Keratinocyte (primary cell): ENCODE results near the gene FMN1. TPM values are rescaled to one million over a fixed set of nuclear protein-coding genes. Genes with fewer than 3 reads are reported as not detected.

Experiments used
- DNase-seq: peaks from one replicate; pipeline ENCODE4 v3.0.0-alpha.2; 2011; ENCODE audit warnings: low read depth, missing footprints, low spot score
- FAIRE-seq: peaks from 2 replicates; lab custom pipeline; 2011; peaks lifted over from hg19 to GRCh38; lab: Jason Lieb, UNC
- H2AFZ ChIP-seq: 2 replicates; pipeline ENCODE4 v1.6.0; 2012; ENCODE audit warnings: low read length, control low read depth, inconsistent platforms; ENCODE audit not compliant: control insufficient read depth
- H3K27ac ChIP-seq: 2 replicates; pipeline ENCODE4 v1.5.1; 2011; ENCODE audit warnings: low read length; ENCODE audit not compliant: control insufficient read depth, insufficient read depth
- H3K27me3 ChIP-seq: 3 replicates; pipeline ENCODE4 v1.6.0; 2011; ENCODE audit warnings: low read length; ENCODE audit not compliant: control insufficient read depth, insufficient read depth; ENCODE audit errors: extremely low read depth
- H3K36me3 ChIP-seq, 2 experiments: 2 replicates in 1 of 2; 3 replicates in 1 of 2; pipeline ENCODE4 v1.5.1; 2011; ENCODE audit warnings: low read length in 2 of 2, mild to moderate bottlenecking in 1 of 2; ENCODE audit not compliant: control insufficient read depth in 2 of 2, insufficient read depth in 2 of 2; ENCODE audit errors: extremely low read depth in 1 of 2
- H3K4me1 ChIP-seq: 3 replicates; pipeline ENCODE4 v1.5.1; 2011; ENCODE audit warnings: low read length; ENCODE audit not compliant: control insufficient read depth, insufficient read depth; ENCODE audit errors: extremely low read depth
- H3K4me2 ChIP-seq: 3 replicates; pipeline ENCODE4 v1.6.0; 2011; ENCODE audit warnings: low read depth, low read length; ENCODE audit not compliant: control insufficient read depth, insufficient read depth; ENCODE audit errors: extremely low read depth
- H3K4me3 ChIP-seq, 3 experiments: fragments of 200-600 bp in 1 of 3; sonication (generic) in 1 of 3; 2 replicates in 2 of 3; 3 replicates in 1 of 3; pipeline ENCODE4 v1.5.1; 2011 to 2016; ENCODE audit warnings: low read length in 3 of 3, mild to moderate bottlenecking in 3 of 3, control low read depth in 2 of 3, inconsistent platforms in 1 of 3, low read depth in 1 of 3, mixed read lengths in 1 of 3, mixed run types in 1 of 3, moderate library complexity in 1 of 3; ENCODE audit not compliant: control insufficient read depth in 2 of 3, insufficient read depth in 2 of 3; ENCODE audit errors: extremely low read depth in 1 of 3
- H3K79me2 ChIP-seq: 2 replicates; pipeline ENCODE4 v1.6.0; 2012; ENCODE audit warnings: low read length; ENCODE audit not compliant: control insufficient read depth, insufficient read depth
- H3K9ac ChIP-seq: 3 replicates; pipeline ENCODE4 v1.6.0; 2011; ENCODE audit warnings: low read length; ENCODE audit not compliant: control insufficient read depth, insufficient read depth; ENCODE audit errors: extremely low read depth
- H3K9me1 ChIP-seq: 3 replicates; pipeline ENCODE4 v1.6.0; 2011; ENCODE audit warnings: low read length; ENCODE audit not compliant: control insufficient read depth, insufficient read depth; ENCODE audit errors: extremely low read depth
- H3K9me3 ChIP-seq: 2 replicates; pipeline ENCODE4 v1.5.1; 2012; ENCODE audit warnings: low read depth, low read length; ENCODE audit not compliant: control insufficient read depth
- H4K20me1 ChIP-seq: 3 replicates; pipeline ENCODE4 v1.6.0; 2011; ENCODE audit warnings: low read length; ENCODE audit not compliant: control insufficient read depth, insufficient read depth; ENCODE audit errors: extremely low read depth
- EZH2 ChIP-seq: IDR thresholded peaks from one replicate; pipeline ENCODE4 v1.6.1; 2012; ENCODE audit warnings: inconsistent platforms, mild to moderate bottlenecking, low read length, moderate library complexity
- dilution Hi-C: fragments of 300-500 bp; cut with MboI; formaldehyde crosslinking; loops from one replicate; pipeline ENCODE4 v1.7.0; 2020; ENCODE audit warnings: low sequenced_read_pairs; ENCODE audit not compliant: extremely low pct_ligation_motif_present
- polyA plus RNA-seq, 5 experiments: library from polyadenylated mRNA; depleted of rRNA in 3 of 5; stranded (reverse) in 3 of 5; stranded (forward) in 1 of 5; unstranded in 1 of 5; fragments of >200 nt; gene quantifications; 1 replicate in 1 of 5; 2 replicates in 3 of 5; 3 replicates in 1 of 5; pipeline versions ENCODE4 v1.2.1 to v1.2.3, GENCODE V29; 2011 to 2012; ENCODE audit warnings: missing spikeins in 2 of 5, low read depth in 1 of 5, low replicate concordance in 1 of 5
- TF ChIP-seq, protein P1 (sequence below), 3 experiments: IDR thresholded peaks in 1 of 3; conservative IDR thresholded peaks in 1 of 3; optimal IDR thresholded peaks in 1 of 3; 2 replicates in 2 of 3; 3 replicates in 1 of 3; pipeline versions ENCODE3 to v1.5.1; 2011; ENCODE audit warnings: low read length in 3 of 3, mild to moderate bottlenecking in 3 of 3, moderate library complexity in 2 of 3, control low read depth in 1 of 3, inconsistent platforms in 1 of 3; ENCODE audit not compliant: insufficient read depth in 2 of 3; ENCODE audit errors: extremely low read depth in 1 of 3

FMN1 gene
- polyA plus RNA-seq, 1 donor (not counting 4 experiments of a cell fraction or from before 2014, with no cell fraction given) = 0.71 TPM

DNA sequence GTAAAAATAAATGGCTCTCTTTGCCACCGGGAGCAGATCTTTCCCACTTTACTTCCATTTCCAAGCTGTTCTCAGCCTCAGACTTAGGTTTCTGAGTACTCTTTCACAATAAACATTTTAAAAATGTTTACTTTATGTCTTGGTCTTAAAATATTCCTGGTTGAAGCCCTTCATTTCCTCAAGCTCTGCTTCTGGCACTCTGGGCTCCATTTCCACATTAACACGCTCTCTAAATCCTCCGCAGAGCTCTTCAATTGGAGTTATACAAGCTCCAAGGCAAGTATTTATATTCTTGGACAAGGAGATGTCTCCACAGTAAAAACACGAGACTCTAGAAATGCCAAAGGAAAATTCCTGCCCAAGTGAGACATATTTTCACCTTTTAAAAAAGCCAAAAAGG lies 307.4 kb downstream of the FMN1 start:
- Histone ChIP-seq H3K36me3 (no peaks in the 10 kb centered on the region), H3K9ac (no peak overlapping the region), H3K79me2 (no peaks in the 10 kb centered on the region), H2AFZ (no peak overlapping the region), H3K4me3 (no peak overlapping the region), H3K4me2 (no peak overlapping the region), H3K27me3 (no peaks in the 10 kb centered on the region), H3K27ac (no peak overlapping the region), H3K4me1 (no peaks in the 10 kb centered on the region), H3K9me1 (no peaks in the 10 kb centered on the region), H4K20me1 (no peaks in the 10 kb centered on the region), H3K9me3 (no peaks in the 10 kb centered on the region)
- no peak for DNase-seq
- no peak for FAIRE-seq
- TF ChIP-seq, protein P1, sequence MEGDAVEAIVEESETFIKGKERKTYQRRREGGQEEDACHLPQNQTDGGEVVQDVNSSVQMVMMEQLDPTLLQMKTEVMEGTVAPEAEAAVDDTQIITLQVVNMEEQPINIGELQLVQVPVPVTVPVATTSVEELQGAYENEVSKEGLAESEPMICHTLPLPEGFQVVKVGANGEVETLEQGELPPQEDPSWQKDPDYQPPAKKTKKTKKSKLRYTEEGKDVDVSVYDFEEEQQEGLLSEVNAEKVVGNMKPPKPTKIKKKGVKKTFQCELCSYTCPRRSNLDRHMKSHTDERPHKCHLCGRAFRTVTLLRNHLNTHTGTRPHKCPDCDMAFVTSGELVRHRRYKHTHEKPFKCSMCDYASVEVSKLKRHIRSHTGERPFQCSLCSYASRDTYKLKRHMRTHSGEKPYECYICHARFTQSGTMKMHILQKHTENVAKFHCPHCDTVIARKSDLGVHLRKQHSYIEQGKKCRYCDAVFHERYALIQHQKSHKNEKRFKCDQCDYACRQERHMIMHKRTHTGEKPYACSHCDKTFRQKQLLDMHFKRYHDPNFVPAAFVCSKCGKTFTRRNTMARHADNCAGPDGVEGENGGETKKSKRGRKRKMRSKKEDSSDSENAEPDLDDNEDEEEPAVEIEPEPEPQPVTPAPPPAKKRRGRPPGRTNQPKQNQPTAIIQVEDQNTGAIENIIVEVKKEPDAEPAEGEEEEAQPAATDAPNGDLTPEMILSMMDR (optimal IDR thresholded peaks at IDR 0.05 in 1 of 3, IDR thresholded peaks at IDR 0.05 in 1 of 3, conservative IDR thresholded peaks at IDR 0.05 in 1 of 3; ENCODE audit: extremely low read depth in 1 of 3, insufficient read depth in 2 of 3, low read length in 3 of 3) = no peak
- TF ChIP-seq EZH2 = no peak
- dilution Hi-C loops = no loop called here

DNA sequence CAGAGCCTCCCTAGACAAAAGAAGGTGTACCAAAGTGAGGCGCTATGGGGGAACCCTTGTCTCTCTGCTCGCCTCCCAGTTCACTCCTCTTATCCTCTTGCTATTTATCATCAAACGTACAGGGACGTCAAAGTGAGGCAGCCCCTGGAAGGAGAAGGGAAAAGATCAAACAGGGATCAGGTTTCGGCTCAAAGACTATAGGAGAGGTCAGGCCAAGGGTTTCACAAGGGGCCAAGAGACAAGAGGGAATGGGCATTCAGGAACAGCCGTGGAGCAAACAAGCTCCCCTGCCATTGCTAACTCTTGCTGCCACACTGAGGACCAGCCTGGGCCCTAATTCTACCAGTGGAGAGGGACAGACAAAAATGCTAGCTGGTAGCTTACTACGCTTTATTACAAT lies 308.1 kb downstream of the FMN1 start:
- FAIRE-seq = no peak
- dilution Hi-C loops = no loop called here
- no peak for DNase-seq
- no peaks in the 10 kb centered on the region for H3K4me1 ChIP-seq
- H3K4me2 ChIP-seq = no peak overlapping the region
- no peak overlapping the region for H3K4me3 ChIP-seq
- H3K9me1 ChIP-seq = no peaks in the 10 kb centered on the region
- H4K20me1 ChIP-seq = no peaks in the 10 kb centered on the region
- no peak overlapping the region for H3K27ac ChIP-seq
- H3K79me2 ChIP-seq = no peaks in the 10 kb centered on the region
- H3K9me3 ChIP-seq = no peaks in the 10 kb centered on the region
- H3K9ac ChIP-seq = no peak overlapping the region
- no peak for TF ChIP-seq EZH2
- TF ChIP-seq, protein P1 (optimal IDR thresholded peaks at IDR 0.05 in 1 of 3, IDR thresholded peaks at IDR 0.05 in 1 of 3, conservative IDR thresholded peaks at IDR 0.05 in 1 of 3; ENCODE audit: extremely low read depth in 1 of 3, insufficient read depth in 2 of 3, low read length in 3 of 3) = no peak
- no peaks in the 10 kb centered on the region for H3K36me3 ChIP-seq
- no peak overlapping the region for H2AFZ ChIP-seq
- H3K27me3 ChIP-seq = no peaks in the 10 kb centered on the region
